Fibroblast of lung (primary cell): ENCODE results near the gene TTC9C. TPM values are rescaled to one million over a fixed set of nuclear protein-coding genes. Genes with fewer than 3 reads are reported as not detected.

Source experiments
- DNase-seq, 2 donors: peaks; one replicate each; pipeline versions ENCODE4 v3.0.0 to v3.0.0-alpha.2; 2010; ENCODE audit warnings: low read depth in 2 of 2
- H2AFZ ChIP-seq: 2 replicates; pipeline ENCODE4 v1.5.1; 2012; ENCODE audit warnings: low read length, control low read depth, inconsistent platforms
- H3K27ac ChIP-seq: 2 replicates; pipeline ENCODE4 v1.5.1; 2011; ENCODE audit warnings: low read length, control low read depth; ENCODE audit not compliant: insufficient read depth
- H3K27me3 ChIP-seq: 2 replicates; pipeline ENCODE4 v1.5.1; 2011; ENCODE audit warnings: mild to moderate bottlenecking, low read length; ENCODE audit not compliant: control insufficient read depth, insufficient read depth
- H3K36me3 ChIP-seq: 2 replicates; pipeline ENCODE4 v1.5.1; 2011; ENCODE audit warnings: low read length; ENCODE audit not compliant: control insufficient read depth, insufficient read depth
- H3K4me1 ChIP-seq: 2 replicates; pipeline ENCODE4 v1.5.1; 2011; ENCODE audit warnings: low read length; ENCODE audit not compliant: control insufficient read depth, insufficient read depth; ENCODE audit errors: extremely low read depth
- H3K4me2 ChIP-seq: 2 replicates; pipeline ENCODE4 v1.5.1; 2011; ENCODE audit warnings: low read length, control low read depth; ENCODE audit not compliant: insufficient read depth; ENCODE audit errors: extremely low read depth
- H3K4me3 ChIP-seq, 4 experiments: fragments of 200-600 bp in 1 of 4; sonication (generic) in 1 of 4; replicated peaks in 1 of 4; 2 replicates each; pipeline ENCODE4 v1.5.1; 2011 to 2016; ENCODE audit warnings: low read length in 4 of 4, low read depth in 3 of 4, mild to moderate bottlenecking in 3 of 4, control low read depth in 2 of 4, inconsistent platforms in 1 of 4, mixed read lengths in 1 of 4; ENCODE audit not compliant: insufficient read depth in 1 of 4; ENCODE audit errors: control extremely low read depth in 1 of 4
- H3K79me2 ChIP-seq: 2 replicates; pipeline ENCODE4 v1.5.1; 2012; ENCODE audit warnings: mild to moderate bottlenecking, low read length, inconsistent platforms; ENCODE audit not compliant: control insufficient read depth, insufficient read depth
- H3K9ac ChIP-seq: 2 replicates; pipeline ENCODE4 v1.5.1; 2011; ENCODE audit warnings: mild to moderate bottlenecking, low read length, control low read depth; ENCODE audit not compliant: insufficient read depth
- H3K9me3 ChIP-seq: 2 replicates; pipeline ENCODE4 v1.5.1; 2012; ENCODE audit warnings: low read depth, low read length; ENCODE audit not compliant: control insufficient read depth, insufficient read depth
- H4K20me1 ChIP-seq: 2 replicates; pipeline ENCODE4 v1.5.1; 2011; ENCODE audit warnings: low read length; ENCODE audit not compliant: control insufficient read depth, insufficient read depth; ENCODE audit errors: extremely low read depth
- CTCF ChIP-seq, 2 donors: IDR thresholded peaks in 1 of 2; conservative IDR thresholded peaks in 1 of 2; 1 replicate in 1 of 2; 2 replicates in 1 of 2; pipeline ENCODE4 v1.5.1; 2011 to 2012; ENCODE audit warnings: low read length in 2 of 2, control low read depth in 1 of 2, inconsistent platforms in 1 of 2, low read depth in 1 of 2, mild to moderate bottlenecking in 1 of 2
- EZH2 ChIP-seq: IDR thresholded peaks from 2 replicates; pipeline ENCODE4 v1.5.1; 2012; ENCODE audit warnings: low read length, control low read depth, mild to moderate bottlenecking; ENCODE audit errors: missing control alignments
- polyA plus RNA-seq, 2 donors: library from polyadenylated mRNA; depleted of rRNA in 1 of 2; stranded (reverse) in 1 of 2; unstranded in 1 of 2; fragments of >200 nt; gene quantifications; 2 replicates each; pipeline ENCODE4 v1.2.1, GENCODE V29; 2011 to 2012; ENCODE audit warnings: missing spikeins in 1 of 2
- total RNA-seq: library from RNA; depleted of rRNA; stranded (reverse); fragments of >200 nt; gene quantifications from 2 replicates; pipeline ENCODE4 v1.2.1, GENCODE V29; 2014

Gene TTC9C
- total and polyA plus RNA-seq, 2 donors (not counting 1 experiment from before 2014, with no cell fraction given) = 26.1 to 44.4 TPM

DNA sequence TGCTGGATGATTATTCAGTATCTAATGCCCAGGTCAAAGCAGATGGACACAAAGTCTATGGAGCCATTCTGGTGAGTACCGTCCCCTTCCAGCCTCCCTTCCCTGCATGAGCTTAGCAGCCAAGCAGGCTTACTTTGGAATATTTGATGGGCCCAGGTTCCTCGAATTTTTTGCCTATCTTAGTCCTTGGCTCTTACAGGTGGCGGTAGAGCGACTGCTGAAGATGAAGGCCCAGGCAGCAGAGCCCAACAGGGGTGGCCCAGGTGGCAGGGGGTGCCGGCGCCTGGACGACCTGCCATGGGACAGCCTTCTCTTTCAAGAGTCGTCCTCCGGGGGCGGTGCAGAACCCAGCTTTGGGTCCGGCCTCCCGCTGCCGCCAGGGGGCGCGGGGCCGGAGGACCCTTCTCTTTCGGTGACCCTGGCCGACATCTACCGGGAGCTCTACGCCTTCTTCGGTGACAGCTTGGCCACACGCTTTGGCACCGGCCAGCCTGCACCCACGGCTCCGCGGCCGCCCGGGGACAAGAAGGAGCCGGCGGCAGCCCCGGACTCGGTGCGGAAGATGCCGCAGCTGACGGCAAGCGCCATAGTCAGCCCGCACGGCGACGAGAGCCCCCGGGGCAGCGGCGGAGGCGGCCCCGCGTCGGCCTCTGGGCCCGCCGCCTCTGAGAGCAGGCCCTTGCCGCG, 58.2 kb downstream of the TTC9C start:
- H3K4me2 ChIP-seq = peak overlapping the region; percentile 98
- TF ChIP-seq CTCF (conservative IDR thresholded peaks at IDR 0.05 in 1 of 2, IDR thresholded peaks at IDR 0.05 in 1 of 2; ENCODE audit: low read depth in 1 of 2, low read length in 2 of 2) = peak; percentile 89 to 92
- no peak for TF ChIP-seq EZH2
- H3K4me1 ChIP-seq = peaks cover 14% of the 10 kb centered on the region
- H2AFZ ChIP-seq = peak overlapping the region; percentile 24
- H3K27ac ChIP-seq = peak overlapping the region; percentile 93
- DNase-seq = peak; percentile 68 to 78
- peak overlapping the region; percentile 53 to 99 (median 92) for H3K4me3 ChIP-seq
- peaks cover 12% of the 10 kb centered on the region for H3K36me3 ChIP-seq
- H3K27me3 ChIP-seq = no peaks in the 10 kb centered on the region
- no peaks in the 10 kb centered on the region for H3K9me3 ChIP-seq
- H3K79me2 ChIP-seq = peaks cover 36% of the 10 kb centered on the region
- peak overlapping the region; percentile 89 for H3K9ac ChIP-seq
- no peaks in the 10 kb centered on the region for H4K20me1 ChIP-seq

GRCh38 chr11:62787005-62787759, 58.9 kb downstream of the TTC9C start, which contains the start of gene TMEM179B:
Gene TMEM179B, plus strand, starts transcription at chr11:62787402. Its CDS starts 30 bp downstream, at chr11:62787432.
- H3K4me2 ChIP-seq = peak within 1 kb of the TSS; percentile 98
- peak; percentile 97 to 98 for DNase-seq
- no peak for TF ChIP-seq EZH2
- TF ChIP-seq CTCF (conservative IDR thresholded peaks at IDR 0.05 in 1 of 2, IDR thresholded peaks at IDR 0.05 in 1 of 2; ENCODE audit: low read depth in 1 of 2, low read length in 2 of 2) = peak; percentile 58 to 59
- H3K27me3 ChIP-seq = no peaks in the 10 kb centered on the region
- no peaks in the 10 kb centered on the region for H3K9me3 ChIP-seq
- peak within 1 kb of the TSS; percentile 89 for H3K9ac ChIP-seq
- H4K20me1 ChIP-seq = no peaks in the 10 kb centered on the region
- peaks cover 16% of the 10 kb centered on the region for H3K4me1 ChIP-seq
- peak within 1 kb of the TSS; percentile 59 for H2AFZ ChIP-seq
- peak within 1 kb of the TSS; percentile 93 for H3K27ac ChIP-seq
- peaks cover 39% of the 10 kb centered on the region for H3K79me2 ChIP-seq
- peak within 1 kb of the TSS; percentile 87 to 99 (median 98) for H3K4me3 ChIP-seq
- peaks cover 11% of the 10 kb centered on the region for H3K36me3 ChIP-seq

Other genes starting within 250 kb of the TTC9C start
- gene AHNAK, start 181.7 kb upstream of the TTC9C start, total RNA-seq = 396 and 762 TPM in 2 replicates
- 209 and 220 TPM in 2 replicates for gene AHNAK, start 181.7 kb upstream of the TTC9C start, polyA plus RNA-seq
- gene EEF1G, start 154.6 kb upstream of the TTC9C start, total RNA-seq = 1,405 and 1,825 TPM in 2 replicates
- gene EEF1G, start 154.6 kb upstream of the TTC9C start, polyA plus RNA-seq = 1,308 and 1,333 TPM in 2 replicates
- 6.9 and 7.8 TPM in 2 replicates for gene TUT1, start 137.0 kb upstream of the TTC9C start, total RNA-seq
- 5.5 and 6.8 TPM in 2 replicates for gene TUT1, start 137.0 kb upstream of the TTC9C start, polyA plus RNA-seq
- 117 and 124 TPM in 2 replicates for gene MTA2, start 126.6 kb upstream of the TTC9C start, total RNA-seq
- gene MTA2, start 126.6 kb upstream of the TTC9C start, polyA plus RNA-seq = 31.4 and 33.6 TPM in 2 replicates
- 17.5 and 20.5 TPM in 2 replicates for gene EML3, start 115.7 kb upstream of the TTC9C start, total RNA-seq
- gene EML3, start 115.7 kb upstream of the TTC9C start, polyA plus RNA-seq = 17.8 and 22.6 TPM in 2 replicates
- 8.5 and 9.9 TPM in 2 replicates for gene ROM1, start 115.2 kb upstream of the TTC9C start, total RNA-seq
- gene ROM1, start 115.2 kb upstream of the TTC9C start, polyA plus RNA-seq = 1.7 and 3.0 TPM in 2 replicates
- 29.1 and 30.8 TPM in 2 replicates for gene B3GAT3, start 106.5 kb upstream of the TTC9C start, total RNA-seq
- 15.9 and 17.6 TPM in 2 replicates for gene B3GAT3, start 106.5 kb upstream of the TTC9C start, polyA plus RNA-seq
- 167 and 279 TPM in 2 replicates for gene GANAB, start 81.9 kb upstream of the TTC9C start, total RNA-seq
- 328 and 368 TPM in 2 replicates for gene GANAB, start 81.9 kb upstream of the TTC9C start, polyA plus RNA-seq
- 16.4 and 16.7 TPM in 2 replicates for gene INTS5, start 75.2 kb upstream of the TTC9C start, total RNA-seq
- gene INTS5, start 75.2 kb upstream of the TTC9C start, polyA plus RNA-seq = 9.4 and 13.2 TPM in 2 replicates
- 25.4 and 33.4 TPM in 2 replicates for gene C11orf98, start 63.3 kb upstream of the TTC9C start, total RNA-seq
- 38.2 and 64.8 TPM in 2 replicates for gene C11orf98, start 63.3 kb upstream of the TTC9C start, polyA plus RNA-seq
- 8.4 and 9.8 TPM in 2 replicates for gene CSKMT, start 63.2 kb upstream of the TTC9C start, total RNA-seq
- 2.6 and 2.9 TPM in 2 replicates for gene CSKMT, start 63.2 kb upstream of the TTC9C start, polyA plus RNA-seq
- gene UQCC3, start 56.8 kb upstream of the TTC9C start, total RNA-seq = 12.1 and 14.0 TPM in 2 replicates
- gene UQCC3, start 56.8 kb upstream of the TTC9C start, polyA plus RNA-seq = 4.7 and 7.3 TPM in 2 replicates
- 3.6 and 4.5 TPM in 2 replicates for gene LBHD1, start 56.2 kb upstream of the TTC9C start, total RNA-seq
- gene LBHD1, start 56.2 kb upstream of the TTC9C start, polyA plus RNA-seq = 3.1 and 3.4 TPM in 2 replicates
- 143 and 229 TPM in 2 replicates for gene UBXN1, start 49.4 kb upstream of the TTC9C start, total RNA-seq
- 76.4 and 88.6 TPM in 2 replicates for gene UBXN1, start 49.4 kb upstream of the TTC9C start, polyA plus RNA-seq
- gene LRRN4CL, start 39.0 kb upstream of the TTC9C start, total RNA-seq = 13.4 and 31.5 TPM in 2 replicates
- gene LRRN4CL, start 39.0 kb upstream of the TTC9C start, polyA plus RNA-seq = 7.9 and 12.7 TPM in 2 replicates
- 37.8 and 62.1 TPM in 2 replicates for gene BSCL2, start 21.1 kb upstream of the TTC9C start, total RNA-seq
- gene BSCL2, start 21.1 kb upstream of the TTC9C start, polyA plus RNA-seq = 35.5 and 54.0 TPM in 2 replicates
- not detected in 2 replicates for gene GNG3, start 20.8 kb upstream of the TTC9C start, total RNA-seq
- 0.07 TPM in 1 of 2 replicates, not detected in the other for gene GNG3, start 20.8 kb upstream of the TTC9C start, polyA plus RNA-seq
- gene HNRNPUL2, start 1.0 kb upstream of the TTC9C start, total RNA-seq = 9.2 and 14.5 TPM in 2 replicates
- gene HNRNPUL2, start 1.0 kb upstream of the TTC9C start, polyA plus RNA-seq = 18.8 and 26.4 TPM in 2 replicates
- 13.4 and 14.4 TPM in 2 replicates for gene ZBTB3, start 25.7 kb downstream of the TTC9C start, total RNA-seq
- gene ZBTB3, start 25.7 kb downstream of the TTC9C start, polyA plus RNA-seq = 6.2 and 6.8 TPM in 2 replicates
- gene POLR2G, start 33.1 kb downstream of the TTC9C start, total RNA-seq = 68.8 and 80.6 TPM in 2 replicates
- gene POLR2G, start 33.1 kb downstream of the TTC9C start, polyA plus RNA-seq = 216 and 228 TPM in 2 replicates
- 16.7 and 18.8 TPM in 2 replicates for gene TAF6L, start 42.9 kb downstream of the TTC9C start, total RNA-seq
- 10.0 and 12.7 TPM in 2 replicates for gene TAF6L, start 42.9 kb downstream of the TTC9C start, polyA plus RNA-seq
- gene TMEM179B, start 58.9 kb downstream of the TTC9C start, total RNA-seq = 27.5 and 41.9 TPM in 2 replicates
- gene TMEM179B, start 58.9 kb downstream of the TTC9C start, polyA plus RNA-seq = 64.8 and 69.5 TPM in 2 replicates
- gene TMEM223, start 63.5 kb downstream of the TTC9C start, total RNA-seq = 11.7 and 16.4 TPM in 2 replicates
- 14.4 and 15.4 TPM in 2 replicates for gene TMEM223, start 63.5 kb downstream of the TTC9C start, polyA plus RNA-seq
- gene NXF1, start 77.0 kb downstream of the TTC9C start, total RNA-seq = 14.9 and 17.2 TPM in 2 replicates
- gene NXF1, start 77.0 kb downstream of the TTC9C start, polyA plus RNA-seq = 27.8 and 43.7 TPM in 2 replicates
- 40.3 and 44.9 TPM in 2 replicates for gene STX5, start 103.6 kb downstream of the TTC9C start, total RNA-seq
- gene STX5, start 103.6 kb downstream of the TTC9C start, polyA plus RNA-seq = 48.7 and 48.9 TPM in 2 replicates
- not detected in 2 replicates for gene TEX54, start 104.4 kb downstream of the TTC9C start, total RNA-seq
- not detected in 2 replicates for gene TEX54, start 104.4 kb downstream of the TTC9C start, polyA plus RNA-seq
- gene WDR74, start 111.1 kb downstream of the TTC9C start, total RNA-seq = 85.3 and 86.9 TPM in 2 replicates
- 14.8 and 24.0 TPM in 2 replicates for gene WDR74, start 111.1 kb downstream of the TTC9C start, polyA plus RNA-seq
- gene SLC3A2, start 152.4 kb downstream of the TTC9C start, total RNA-seq = 344 and 441 TPM in 2 replicates
- 91.2 and 132 TPM in 2 replicates for gene SLC3A2, start 152.4 kb downstream of the TTC9C start, polyA plus RNA-seq
- gene CHRM1, start 192.9 kb downstream of the TTC9C start, total RNA-seq = not detected in 2 replicates
- gene CHRM1, start 192.9 kb downstream of the TTC9C start, polyA plus RNA-seq = not detected in 2 replicates